OCI-LY7 (cell line): ENCODE results near the gene HEPHL1.

Experiments
- EZH2phosphoT487 ChIP-seq: fragments of 200-600 bp; sonication (generic); IDR thresholded peaks from 2 replicates; pipeline ENCODE4 v1.6.1; 2018; ENCODE audit warnings: low read depth, borderline replicate concordance, mild to moderate bottlenecking, mixed run types, antibody characterized with exemption, low read length, moderate library complexity, mixed read lengths
- TF ChIP-seq, protein P1 (sequence below): fragments of 200-600 bp; sonication (generic); conservative IDR thresholded peaks from 2 replicates; pipeline ENCODE4 v1.5.1; 2014; ENCODE audit warnings: mild to moderate bottlenecking, antibody characterized with exemption, low read length, moderate library complexity, mixed read lengths

- TF ChIP-seq, protein P1, sequence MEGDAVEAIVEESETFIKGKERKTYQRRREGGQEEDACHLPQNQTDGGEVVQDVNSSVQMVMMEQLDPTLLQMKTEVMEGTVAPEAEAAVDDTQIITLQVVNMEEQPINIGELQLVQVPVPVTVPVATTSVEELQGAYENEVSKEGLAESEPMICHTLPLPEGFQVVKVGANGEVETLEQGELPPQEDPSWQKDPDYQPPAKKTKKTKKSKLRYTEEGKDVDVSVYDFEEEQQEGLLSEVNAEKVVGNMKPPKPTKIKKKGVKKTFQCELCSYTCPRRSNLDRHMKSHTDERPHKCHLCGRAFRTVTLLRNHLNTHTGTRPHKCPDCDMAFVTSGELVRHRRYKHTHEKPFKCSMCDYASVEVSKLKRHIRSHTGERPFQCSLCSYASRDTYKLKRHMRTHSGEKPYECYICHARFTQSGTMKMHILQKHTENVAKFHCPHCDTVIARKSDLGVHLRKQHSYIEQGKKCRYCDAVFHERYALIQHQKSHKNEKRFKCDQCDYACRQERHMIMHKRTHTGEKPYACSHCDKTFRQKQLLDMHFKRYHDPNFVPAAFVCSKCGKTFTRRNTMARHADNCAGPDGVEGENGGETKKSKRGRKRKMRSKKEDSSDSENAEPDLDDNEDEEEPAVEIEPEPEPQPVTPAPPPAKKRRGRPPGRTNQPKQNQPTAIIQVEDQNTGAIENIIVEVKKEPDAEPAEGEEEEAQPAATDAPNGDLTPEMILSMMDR, result no peak
- TF ChIP-seq EZH2phosphoT487, result no peak
These were observed 2.4 kb upstream of the HEPHL1 start for GRCh38 chr11:94018721-94019120.
